Uterus (tissue), 4 donors: Measurements from ENCODE around the gene MEF2C. TPM values are rescaled to one million over a fixed set of nuclear protein-coding genes. Genes with fewer than 3 reads are reported as not detected.

Source experiments
- DNase-seq, 2 donors: peaks; one replicate each; pipeline ENCODE4 v3.0.0-alpha.2; 2019 to 2020
- H3K27ac ChIP-seq, 2 donors: fragments of 200-600 bp; sonication (generic); 1 replicate in 1 of 2; 2 replicates in 1 of 2; pipeline ENCODE4 v1.5.1; 2016 to 2018
- H3K27me3 ChIP-seq, 2 donors: fragments of 200-600 bp; sonication (generic); one replicate each; pipeline ENCODE4 v1.5.1; 2018 to 2019; ENCODE audit warnings: control low read depth in 1 of 2
- H3K36me3 ChIP-seq, 2 donors: fragments of 200-600 bp; sonication (generic); one replicate each; pipeline ENCODE4 v1.5.1; 2019; ENCODE audit warnings: control low read depth in 1 of 2
- H3K4me1 ChIP-seq, 2 donors: fragments of 200-600 bp; sonication (generic); one replicate each; pipeline ENCODE4 v1.5.1; 2018 to 2019; ENCODE audit warnings: control low read depth in 1 of 2
- H3K4me3 ChIP-seq, 2 donors: fragments of 200-600 bp; sonication (generic); 1 replicate in 1 of 2; 2 replicates in 1 of 2; pipeline ENCODE4 v1.5.1; 2018 to 2019; ENCODE audit warnings: mild to moderate bottlenecking in 1 of 2
- H3K9me3 ChIP-seq, 2 donors: fragments of 200-600 bp; sonication (generic); one replicate each; pipeline ENCODE4 v1.5.1; 2019; ENCODE audit warnings: control low read depth in 1 of 2
- CTCF ChIP-seq, 4 experiments: fragments of 200-600 bp in 2 of 4; fragments of 450-650 bp in 2 of 4; sonication (generic) in 2 of 4; IDR thresholded peaks; one replicate each; pipeline ENCODE4 v1.5.1; 2016 to 2019; ENCODE audit warnings: antibody characterized with exemption in 4 of 4, mild to moderate bottlenecking in 2 of 4, moderate library complexity in 1 of 4
- POLR2A ChIP-seq, 2 donors: fragments of 450-650 bp; IDR thresholded peaks; one replicate each; pipeline ENCODE4 v1.6.1; 2016; ENCODE audit warnings: antibody characterized with exemption in 2 of 2, mild to moderate bottlenecking in 1 of 2, moderate library complexity in 1 of 2
- intact Hi-C: fragments of 100-400 bp; cut with DNase I; formaldehyde crosslinking; loops from one replicate; pipeline ENCODE4 v1.15.1; 2023; ENCODE audit warnings: low total_unique reads
- total RNA-seq, 4 donors: library from RNA; depleted of rRNA in 3 of 4; stranded (reverse); fragments of >200 nt in 3 of 4; gene quantifications; one replicate each; pipeline versions ENCODE4 v1.1.0 to v1.2.4, GENCODE V29; 2014 to 2023
- donor health status: DM: yes; HTN: yes; CAD: no.

MEF2C gene
- total RNA-seq, 4 donors from 2014 or later: 30.3 to 134 (median 70.3) TPM

GRCh38 chr5:88876714-88877113 is 6.3 kb downstream of the MEF2C start:
- no peak overlapping the region for H3K4me3 ChIP-seq
- H3K27ac ChIP-seq: peak overlapping the region; percentile 9 to 97
- no peak for TF ChIP-seq POLR2A (IDR thresholded peaks at IDR 0.05)
- no peak for TF ChIP-seq CTCF (IDR thresholded peaks at IDR 0.05)
- DNase-seq: no peak
- intact Hi-C loops: no loop called here
- no peaks in the 10 kb centered on the region for H3K36me3 ChIP-seq
- H3K27me3 ChIP-seq: no peaks in the 10 kb centered on the region
- no peaks in the 10 kb centered on the region for H3K9me3 ChIP-seq
- H3K4me1 ChIP-seq: no peaks in the 10 kb centered on the region

DNA sequence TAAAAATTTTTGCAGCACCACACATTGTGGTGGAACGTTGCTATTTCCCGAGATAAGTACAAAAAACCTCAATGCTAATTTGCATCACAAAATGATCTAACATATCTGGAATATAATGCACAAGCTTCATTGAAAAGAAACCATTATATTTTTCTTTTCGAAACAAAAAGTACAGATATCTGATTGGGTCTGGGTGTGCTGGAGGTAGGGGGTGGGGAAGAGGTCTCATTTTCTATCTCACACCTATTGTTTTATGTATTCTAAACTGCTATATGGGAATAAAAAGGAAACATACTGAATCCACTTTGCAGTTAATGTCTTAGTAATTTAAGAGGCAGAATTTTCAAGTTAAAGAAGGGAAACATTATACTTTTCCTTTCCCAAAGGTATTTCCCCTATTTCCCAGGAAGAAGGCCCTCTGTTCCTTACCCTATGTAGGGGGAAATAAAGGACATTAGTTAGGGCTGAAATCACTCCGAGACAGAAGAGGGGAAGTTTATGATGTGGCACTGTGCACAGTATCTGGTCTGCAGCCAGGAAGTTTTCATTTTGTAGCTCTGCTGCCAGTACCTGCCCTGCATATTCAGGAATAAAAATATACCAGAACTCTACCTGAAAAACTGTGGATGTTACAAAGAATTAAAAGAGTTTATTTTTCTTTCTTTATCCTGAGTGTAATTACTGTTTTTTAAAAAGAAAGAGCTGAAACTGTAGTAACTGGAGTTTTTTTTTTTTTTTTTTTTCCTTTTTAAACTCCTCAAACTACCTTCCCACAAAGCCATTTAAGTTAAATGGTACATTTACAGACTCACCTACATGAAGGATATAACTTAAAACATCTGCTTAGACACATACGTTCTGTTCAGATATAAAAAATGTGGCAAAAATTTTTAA is 7.4 kb downstream of the MEF2C start:
- no peaks in the 10 kb centered on the region for H3K27me3 ChIP-seq
- no peak for DNase-seq
- intact Hi-C loops: no loop called here
- no peaks in the 10 kb centered on the region for H3K4me1 ChIP-seq
- no peaks in the 10 kb centered on the region for H3K9me3 ChIP-seq
- TF ChIP-seq CTCF (IDR thresholded peaks at IDR 0.05) (no peak), POLR2A (IDR thresholded peaks at IDR 0.05) (no peak)
- no peak overlapping the region for H3K4me3 ChIP-seq
- H3K36me3 ChIP-seq: no peaks in the 10 kb centered on the region
- H3K27ac ChIP-seq: peak overlapping the region; percentile 23 to 97

- no peak overlapping the region for H3K4me3 ChIP-seq
These were observed 9.5 kb downstream of the MEF2C start for GRCh38 chr5:88873447-88873846.

DNA sequence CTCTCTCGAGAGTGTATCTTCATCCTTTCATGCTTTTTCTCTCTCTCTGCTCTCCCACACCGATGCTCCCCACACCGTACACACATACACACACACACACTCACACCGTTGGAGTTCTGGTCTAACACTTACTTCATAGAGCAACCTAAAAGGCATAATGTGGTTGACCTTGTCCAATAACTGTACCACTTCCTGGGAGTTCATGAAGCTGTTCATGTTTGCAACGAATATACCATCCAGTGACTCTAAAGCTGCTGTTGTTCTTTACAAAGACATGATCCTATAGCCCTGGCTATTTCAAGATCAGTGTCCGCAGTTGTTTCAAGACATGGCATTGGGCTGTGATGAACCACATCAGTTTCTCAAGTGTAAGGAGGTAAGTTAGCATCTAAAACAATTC is 10.0 kb downstream of the MEF2C start:
- DNase-seq: no peak
- H3K27me3 ChIP-seq: no peaks in the 10 kb centered on the region
- H3K4me1 ChIP-seq: no peaks in the 10 kb centered on the region
- intact Hi-C loops: no loop called here
- no peaks in the 10 kb centered on the region for H3K9me3 ChIP-seq
- H3K4me3 ChIP-seq: no peak overlapping the region
- no peaks in the 10 kb centered on the region for H3K36me3 ChIP-seq
- TF ChIP-seq CTCF (IDR thresholded peaks at IDR 0.05) (no peak), POLR2A (IDR thresholded peaks at IDR 0.05) (no peak)
- peak overlapping the region in 1 of 2 donors; percentile 97 for H3K27ac ChIP-seq

More at GRCh38 chr5:88873447-88873846, 9.5 kb downstream of the MEF2C start:
- TF ChIP-seq POLR2A (IDR thresholded peaks at IDR 0.05) (no peak), CTCF (IDR thresholded peaks at IDR 0.05) (no peak)
- Histone ChIP-seq H3K9me3 (no peaks in the 10 kb centered on the region), H3K27me3 (no peaks in the 10 kb centered on the region), H3K4me1 (no peaks in the 10 kb centered on the region), H3K36me3 (no peaks in the 10 kb centered on the region), H3K27ac (peak overlapping the region in 1 of 2 donors; percentile 97)
- intact Hi-C loops: no loop called here
- no peak for DNase-seq

DNA sequence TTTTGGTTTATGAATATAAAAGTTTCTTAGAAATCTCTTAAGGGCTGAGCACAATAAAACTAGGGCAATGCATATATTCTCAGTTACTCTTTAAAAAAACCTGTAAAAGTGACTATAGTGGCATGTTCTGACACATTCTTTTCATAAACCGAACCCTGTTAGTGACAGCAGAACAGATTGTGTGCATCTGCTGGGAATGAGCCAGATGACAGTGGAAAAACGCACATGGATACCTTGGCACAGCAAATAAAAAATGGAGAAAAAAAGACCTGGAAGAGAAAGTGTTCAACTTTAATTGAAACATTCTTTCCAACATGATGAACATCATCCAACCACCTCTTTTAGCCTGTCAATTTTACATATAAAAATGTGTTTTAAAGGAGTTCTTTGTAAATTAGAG is 12.7 kb downstream of the MEF2C start:
- Histone ChIP-seq H3K4me1 (no peaks in the 10 kb centered on the region), H3K9me3 (no peaks in the 10 kb centered on the region), H3K27ac (no peak overlapping the region), H3K36me3 (no peaks in the 10 kb centered on the region), H3K4me3 (no peak overlapping the region), H3K27me3 (no peaks in the 10 kb centered on the region)
- TF ChIP-seq CTCF (IDR thresholded peaks at IDR 0.05) (no peak), POLR2A (IDR thresholded peaks at IDR 0.05) (no peak)
- intact Hi-C loops: no loop called here
- no peak for DNase-seq
